ENCODE measurements around the gene DYSF. TPM values are rescaled to one million over a fixed set of nuclear protein-coding genes. Genes with fewer than 3 reads are reported as not detected.

The DYSF gene
- total and polyA plus RNA-seq, 2 donors (not counting 3 experiments of a cell fraction or from before 2014, with no cell fraction given) = 50.9 to 152 TPM

- Histone ChIP-seq H3K27ac (ENCODE audit: insufficient read depth, low read depth, low read length) (no peak overlapping the region), H3K9me1 (replicated peaks; ENCODE audit: control insufficient read depth, extremely low read depth, insufficient read depth, low read length) (no peaks in the 10 kb centered on the region), H3K4me1 (ENCODE audit: control insufficient read depth, extremely low read depth, insufficient read depth, low read length) (peaks cover 8% of the 10 kb centered on the region), H3K36me3 (ENCODE audit: control insufficient read depth in 2 of 2, extremely low read depth in 1 of 2, insufficient read depth in 2 of 2, low read length in 2 of 2) (peaks cover 0 to 27% of the 10 kb centered on the region in 2 experiments), H3K4me3 (replicated peaks in 1 of 3; ENCODE audit: insufficient read depth in 1 of 3, low read depth in 1 of 3, low read length in 3 of 3) (no peak overlapping the region), H3K4me2 (ENCODE audit: insufficient read depth, low read length) (no peak overlapping the region), H4K20me1 (replicated peaks; ENCODE audit: control insufficient read depth, extremely low read depth, insufficient read depth, low read length) (no peaks in the 10 kb centered on the region), H3K9ac (replicated peaks; ENCODE audit: extremely low read depth, insufficient read depth, low read length) (no peak overlapping the region), H3K79me2 (ENCODE audit: control insufficient read depth, insufficient read depth, low read length) (no peaks in the 10 kb centered on the region), H2AFZ (ENCODE audit: low read depth, low read length) (no peak overlapping the region), H3K27me3 (ENCODE audit: control insufficient read depth in 2 of 2, insufficient read depth in 2 of 2, low read length in 2 of 2) (no peaks in the 10 kb centered on the region), H3K9me3 (replicated peaks; ENCODE audit: control insufficient read depth, insufficient read depth, low read length) (no peaks in the 10 kb centered on the region)
- dilution Hi-C loops (cut with MboI; ENCODE audit: extremely low pct_ligation_motif_present, low sequenced_read_pairs) (no loop called here), intact Hi-C loops (cut with micrococcal nuclease) (loop anchor here (10.0 kb wide), 1 partner anchor 138 kb away; no protein-coding TSS in a partner anchor)
- POLR2A ChIA-PET = interaction anchor here (1.0 kb wide), 1 partner anchor 52 kb away, joined by 3 read pairs; no protein-coding TSS in a partner anchor
- TF ChIP-seq FOS (IDR thresholded peaks at IDR 0.05; ENCODE audit: borderline replicate concordance, insufficient read depth, low read length) = no peak
- no peak for TF ChIP-seq CTCF (IDR thresholded peaks at IDR 0.05; ENCODE audit: extremely low read depth in 1 of 2, insufficient read depth in 1 of 2, low read depth in 1 of 2, low read length in 2 of 2)
- no peak for TF ChIP-seq MYC (IDR thresholded peaks at IDR 0.05; ENCODE audit: low read depth, low read length)
- no peak for TF ChIP-seq EZH2 (IDR thresholded peaks at IDR 0.05; ENCODE audit: borderline replicate concordance, low read depth, low read length, severe bottlenecking)
- TF ChIP-seq GATA2 (IDR thresholded peaks at IDR 0.05; ENCODE audit: insufficient read depth, insufficient read length, low read depth, low read length) = no peak
- no peak for TF ChIP-seq POLR2AphosphoS5 (IDR thresholded peaks at IDR 0.05; ENCODE audit: insufficient read depth, low read depth, low read length)
- TF ChIP-seq MAX (IDR thresholded peaks at IDR 0.05; ENCODE audit: insufficient read depth, insufficient read length) = no peak
- TF ChIP-seq POLR2A (IDR thresholded peaks at IDR 0.05; ENCODE audit: low read depth, low read length) = no peak
- no peak for TF ChIP-seq JUN (IDR thresholded peaks at IDR 0.05; ENCODE audit: borderline replicate concordance, insufficient read depth, insufficient read length, low read depth)
- FAIRE-seq (no peak), DNase-seq (ENCODE audit: low read depth, low spot score) (no peak)
- CTCF ChIA-PET = interaction anchor here (1.1 to 15.3 kb wide), 6 partner anchors 37 to 213 kb away, joined by 3 to 670 read pairs (median 4); partner anchors contain the start of genes DYSF and ZNF638
- no TSS peak for BruUV-seq (replicated peaks)
These were observed 59.7 kb downstream of the DYSF start for GRCh38 chr2:71513096-71513495.

All from endothelial cell of umbilical vein (primary cell).